AG08395 (cell line): ENCODE measurements around the gene NOMO2.
"Not testable (repeated sequence)": the region's sequence is repeated elsewhere in the genome, so short reads cannot be mapped to it uniquely, and the experiment has no call there.

Experiments used
- DNase-seq: peaks from one replicate; pipeline ENCODE4 v3.0.0; 2012; ENCODE audit warnings: mixed read lengths, low spot score

Gene NOMO2

GRCh38 chr16:18521445-18522181 is 40.3 kb downstream of the NOMO2 start:
- DNase-seq, result not testable (repeated sequence)

GRCh38 chr16:18518536-18519283 is 43.2 kb downstream of the NOMO2 start:
- not testable (repeated sequence) for DNase-seq

- not testable (repeated sequence) for DNase-seq
Observed at GRCh38 chr16:18498430-18498829, 63.5 kb downstream of the NOMO2 start.

GRCh38 chr16:18497032-18497431 is 64.9 kb downstream of the NOMO2 start:
- not testable (repeated sequence) for DNase-seq

- DNase-seq, result not testable (repeated sequence)
Observed at GRCh38 chr16:18492118-18492897, 69.6 kb downstream of the NOMO2 start.

GRCh38 chr16:18436025-18436424 is 125.9 kb downstream of the NOMO2 start:
- DNase-seq, result not testable (repeated sequence)

GRCh38 chr16:18415827-18416226 is 146.1 kb downstream of the NOMO2 start:
- DNase-seq, result not testable (repeated sequence)

- DNase-seq, result not testable (repeated sequence)
Observed at GRCh38 chr16:18409532-18410293, 152.2 kb downstream of the NOMO2 start.

GRCh38 chr16:18401851-18402657 is 159.8 kb downstream of the NOMO2 start:
- DNase-seq, result not testable (repeated sequence)

- not testable (repeated sequence) for DNase-seq
Observed at GRCh38 chr16:18401159-18401558, 160.7 kb downstream of the NOMO2 start.

- DNase-seq, result not testable (repeated sequence)
Observed at GRCh38 chr16:18394363-18394762, 167.5 kb downstream of the NOMO2 start.

- not testable (repeated sequence) for DNase-seq
Observed at GRCh38 chr16:18387767-18388166, 174.1 kb downstream of the NOMO2 start.

GRCh38 chr16:18386517-18386916 is 175.4 kb downstream of the NOMO2 start:
- not testable (repeated sequence) for DNase-seq

GRCh38 chr16:18385285-18385684 is 176.6 kb downstream of the NOMO2 start:
- DNase-seq, result not testable (repeated sequence)

- DNase-seq, result not testable (repeated sequence)
Observed at GRCh38 chr16:18384869-18385268, 177.0 kb downstream of the NOMO2 start.

- not testable (repeated sequence) for DNase-seq
Observed at GRCh38 chr16:18384098-18384636, 177.7 kb downstream of the NOMO2 start.

- DNase-seq, result not testable (repeated sequence)
Observed at GRCh38 chr16:18382696-18383095, 179.2 kb downstream of the NOMO2 start.
